Fibroblast of lung (primary cell): ENCODE measurements around the gene SOX10.

Experiments
- CTCF ChIP-seq, 2 donors: IDR thresholded peaks in 1 of 2; conservative IDR thresholded peaks in 1 of 2; 1 replicate in 1 of 2; 2 replicates in 1 of 2; pipeline ENCODE4 v1.5.1; 2011 to 2012; ENCODE audit warnings: low read length in 2 of 2, control low read depth in 1 of 2, inconsistent platforms in 1 of 2, low read depth in 1 of 2, mild to moderate bottlenecking in 1 of 2
- EZH2 ChIP-seq: IDR thresholded peaks from 2 replicates; pipeline ENCODE4 v1.5.1; 2012; ENCODE audit warnings: low read length, control low read depth, mild to moderate bottlenecking; ENCODE audit errors: missing control alignments

GRCh38 chr22:37989146-37990045 lies 5.0 kb upstream of the SOX10 start:
- TF ChIP-seq CTCF (conservative IDR thresholded peaks at IDR 0.05 in 1 of 2, IDR thresholded peaks at IDR 0.05 in 1 of 2; ENCODE audit: low read depth in 1 of 2, low read length in 2 of 2) (no peak), EZH2 (no peak)
